Measurements from ENCODE around the gene ZNF813. TPM values are rescaled to one million over a fixed set of nuclear protein-coding genes. Genes with fewer than 3 reads are reported as not detected.
"Not testable (repeated sequence)": the region's sequence is repeated elsewhere in the genome, so short reads cannot be mapped to it uniquely, and the experiment has no call there.

The ZNF813 gene
- polyA plus RNA-seq (ENCODE audit: insufficient read length in 3 of 3), result 1 to 10 TPM; 7.6 to 8.5 (median 8.1) TPM

DNA sequence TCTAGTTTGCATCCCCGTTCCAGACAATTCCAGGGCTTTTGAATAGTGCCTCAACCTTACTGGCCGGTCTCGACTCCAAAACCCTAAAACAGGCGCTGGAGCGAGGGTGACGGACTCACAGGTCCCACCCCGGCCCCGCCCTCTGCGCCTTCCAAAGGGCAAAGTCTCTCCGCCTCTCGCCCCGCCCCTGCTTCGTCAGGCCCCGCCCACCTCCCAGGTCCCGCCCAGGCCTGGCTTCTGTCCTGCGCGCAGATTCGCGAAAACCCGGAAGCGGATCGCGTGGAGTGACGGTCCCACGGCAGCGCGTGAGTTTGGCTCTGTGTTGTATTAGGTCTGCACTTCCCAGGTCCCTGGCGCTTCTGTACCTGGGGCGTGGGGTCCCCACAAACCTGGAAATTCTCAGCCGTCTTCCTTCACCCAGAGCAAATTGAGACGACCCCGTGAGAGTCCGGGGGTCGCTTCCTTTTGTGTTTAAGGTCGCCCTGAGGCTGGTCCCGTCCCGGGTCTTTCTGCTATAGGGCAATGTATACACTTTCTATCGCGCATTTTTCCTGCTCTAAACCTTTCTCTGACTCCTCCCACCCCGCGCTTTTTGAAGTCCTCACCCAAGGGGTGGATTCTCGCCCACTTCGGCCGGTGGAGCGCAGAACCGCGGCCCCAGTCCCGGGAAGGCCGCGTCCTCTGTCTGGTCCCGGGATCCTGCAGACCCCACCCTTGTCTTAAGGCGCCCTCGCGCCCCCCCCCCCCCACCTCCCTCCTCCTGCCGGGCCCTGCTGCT, at the start of gene ZNF813:
Gene ZNF813, plus strand, starts transcription at position 249 of the 778 bp plus-strand sequence. CDS start 16,090 bp downstream, outside the sequence.
- DNase-seq (ENCODE audit: low read depth in 3 of 3, low spot score in 2 of 3), result peak; percentile 74 to 83 (median 78)

DNA sequence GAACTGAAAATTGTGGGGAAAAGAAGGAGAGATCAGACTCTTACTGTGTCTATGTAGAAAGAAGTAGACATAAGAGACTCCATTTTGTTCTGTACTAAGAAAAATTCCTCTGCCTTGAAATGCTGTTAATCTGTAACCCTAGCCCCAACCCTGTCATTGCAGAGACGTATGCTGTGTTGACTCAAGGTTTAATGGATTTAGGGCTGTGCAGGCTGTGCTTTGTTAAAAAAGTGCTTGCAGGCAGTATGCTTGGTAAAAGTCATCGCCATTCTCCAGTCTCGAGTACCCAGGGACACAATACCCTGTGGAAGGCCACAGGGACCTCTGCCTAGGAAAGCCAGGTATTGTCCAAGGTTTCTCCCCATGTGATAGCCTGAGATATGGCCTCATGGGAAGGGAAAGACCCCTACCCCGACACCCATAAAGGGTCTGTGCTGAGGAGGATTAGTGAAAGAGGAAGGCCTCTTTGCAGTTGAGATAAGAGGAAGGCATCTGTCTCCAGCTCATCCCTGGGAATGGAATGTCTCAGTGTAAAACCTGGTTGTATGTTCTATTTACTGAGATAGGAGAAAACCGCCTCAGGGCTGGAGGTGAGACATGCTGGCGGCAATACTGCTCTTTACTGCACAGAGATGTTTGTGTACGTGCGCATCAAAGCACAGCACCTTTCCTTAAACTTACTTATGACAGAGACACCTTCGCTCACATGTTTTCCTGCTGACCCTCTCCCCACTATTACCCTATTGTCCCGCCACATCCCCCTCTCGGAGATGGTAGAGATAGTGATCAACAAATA, 46.8 kb upstream of the ZNF813 start:
- DNase-seq (ENCODE audit: low read depth in 3 of 3, low spot score in 2 of 3), result not testable (repeated sequence)

DNA sequence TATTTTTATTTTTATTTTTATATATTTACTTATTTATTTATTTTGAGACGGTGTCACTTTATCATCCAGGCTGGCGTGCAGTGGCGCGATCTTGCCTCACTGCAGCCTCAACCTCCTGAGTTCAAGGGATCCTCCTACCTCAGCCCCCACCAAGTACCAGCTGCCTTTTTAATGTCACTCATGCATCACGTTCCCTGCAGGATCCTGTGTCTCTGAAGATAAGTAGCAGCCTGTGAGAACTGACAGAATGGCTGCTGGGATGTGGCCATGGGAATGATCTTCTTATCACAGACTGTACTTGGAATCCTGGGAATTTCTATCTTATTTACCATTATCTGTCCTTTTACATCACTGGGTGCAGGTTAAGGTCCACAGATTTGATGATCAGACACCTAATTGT, 45.0 kb upstream of the ZNF813 start:
- DNase-seq (ENCODE audit: low read depth in 3 of 3, low spot score in 2 of 3), result no peak

DNA sequence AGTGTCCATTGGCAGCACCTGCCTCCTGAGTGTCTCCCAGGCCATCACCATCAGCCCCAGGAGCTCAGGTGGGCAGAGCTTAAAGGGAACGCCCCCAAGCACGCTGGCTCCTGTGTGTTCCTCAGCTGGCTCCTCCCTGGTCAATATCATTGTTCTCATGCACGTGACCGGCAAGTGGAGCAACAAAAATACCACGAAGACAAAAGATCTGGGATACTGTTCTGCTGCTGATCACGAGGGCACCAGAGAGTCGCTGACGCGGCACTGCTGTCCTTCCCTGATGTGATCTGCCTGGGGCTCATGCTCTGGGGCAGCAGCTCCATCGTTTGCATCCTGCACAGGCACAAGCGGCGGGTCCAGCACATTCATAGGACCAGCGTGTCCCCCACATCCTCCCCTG, 44.5 kb upstream of the ZNF813 start:
- not testable (repeated sequence) for DNase-seq (ENCODE audit: low read depth in 3 of 3, low spot score in 2 of 3)

DNA sequence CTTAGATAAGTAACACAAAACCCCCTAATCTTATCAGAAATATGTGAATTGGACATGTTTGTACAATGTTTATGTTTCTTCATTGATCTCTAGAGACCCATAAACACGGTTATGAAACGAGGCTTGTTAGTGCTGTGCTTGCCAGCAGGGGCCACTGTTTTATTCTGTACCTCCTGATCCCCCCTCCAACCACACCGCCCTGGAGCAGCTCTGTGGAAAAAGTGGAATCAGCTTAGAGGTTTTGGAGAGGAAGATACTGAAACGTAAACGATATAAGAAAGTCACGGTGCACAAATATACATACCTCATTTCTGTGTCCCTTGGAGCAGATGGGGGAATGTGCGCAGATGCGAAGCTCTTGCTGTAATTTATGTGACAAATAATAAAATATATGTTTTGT, 43.9 kb upstream of the ZNF813 start:
- DNase-seq (ENCODE audit: low read depth in 3 of 3, low spot score in 2 of 3), result not testable (repeated sequence)

DNA sequence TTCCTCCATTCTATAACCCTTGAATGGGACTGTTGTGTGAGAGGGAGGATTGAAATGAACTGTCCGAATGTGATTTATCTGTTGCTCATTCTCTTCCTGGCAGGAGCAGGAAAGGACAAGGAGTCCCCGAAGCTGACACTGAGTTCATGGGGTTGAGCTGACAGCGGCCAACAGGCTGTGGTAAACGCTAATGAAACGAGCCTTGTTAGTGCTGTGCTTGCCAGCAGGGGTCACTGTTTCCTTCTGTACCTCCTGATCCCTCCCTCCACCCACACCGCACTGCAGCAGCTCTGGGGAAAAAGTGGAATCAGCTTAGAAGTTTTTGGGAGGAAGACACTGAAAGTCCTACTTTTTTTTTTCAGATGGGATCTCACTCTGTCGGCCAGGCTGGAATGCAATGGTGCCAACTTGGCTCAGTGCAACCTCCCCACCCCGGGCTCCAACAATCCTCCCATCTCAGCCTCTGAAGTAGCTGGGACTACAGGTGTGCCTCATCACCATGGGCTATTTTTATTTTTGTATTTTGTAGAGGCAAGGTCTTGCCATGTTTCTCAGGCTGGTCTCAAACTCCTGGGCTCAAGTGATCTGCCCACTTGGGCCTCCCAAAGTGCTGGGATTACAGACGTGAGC, 42.5 kb upstream of the ZNF813 start:
- DNase-seq (ENCODE audit: low read depth in 3 of 3, low spot score in 2 of 3), result peak in 2 of 3 donors; percentile 69 to 72

DNA sequence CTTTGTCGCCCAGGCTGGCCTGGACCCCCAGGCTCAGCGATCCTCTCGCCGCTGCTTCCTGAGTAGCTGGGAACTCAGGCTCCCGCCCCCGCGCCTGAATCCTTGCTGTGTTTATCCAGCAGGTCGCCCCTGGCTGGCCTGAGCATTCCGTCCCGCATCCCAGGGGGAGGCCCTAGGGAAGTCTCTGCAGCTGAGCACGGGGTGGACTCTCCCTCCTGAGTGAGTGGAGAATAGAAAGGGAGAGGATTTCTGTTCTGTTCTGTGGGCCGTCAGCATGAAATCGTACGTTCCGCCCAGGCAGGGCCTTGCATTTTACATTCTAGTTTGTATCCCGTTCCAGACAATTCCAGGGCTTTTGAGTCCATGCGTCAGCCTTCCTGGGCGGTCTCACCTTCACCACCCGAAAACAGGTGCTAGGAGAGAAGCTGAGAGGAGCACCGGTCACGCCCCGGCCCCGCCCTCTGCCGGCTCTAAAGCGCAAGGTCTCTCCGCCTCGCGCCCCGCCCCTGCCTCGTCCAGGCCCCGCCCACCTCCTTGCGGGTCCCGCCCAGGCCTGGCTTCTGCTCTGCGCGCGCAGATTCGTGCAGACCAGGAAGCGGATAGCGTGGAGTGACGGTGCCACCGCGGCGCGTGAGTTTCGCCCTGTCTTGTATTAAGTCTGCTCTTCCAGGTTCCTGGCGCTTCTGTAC, 36.0 kb upstream of the ZNF813 start, which contains the start of gene ZNF761:
Gene ZNF761, plus strand, starts transcription at position 586 of the 689 bp plus-strand sequence. CDS start 15,285 bp downstream, outside the sequence.
- peak; percentile 71 to 84 (median 81) for DNase-seq (ENCODE audit: low read depth in 3 of 3, low spot score in 2 of 3)

DNA sequence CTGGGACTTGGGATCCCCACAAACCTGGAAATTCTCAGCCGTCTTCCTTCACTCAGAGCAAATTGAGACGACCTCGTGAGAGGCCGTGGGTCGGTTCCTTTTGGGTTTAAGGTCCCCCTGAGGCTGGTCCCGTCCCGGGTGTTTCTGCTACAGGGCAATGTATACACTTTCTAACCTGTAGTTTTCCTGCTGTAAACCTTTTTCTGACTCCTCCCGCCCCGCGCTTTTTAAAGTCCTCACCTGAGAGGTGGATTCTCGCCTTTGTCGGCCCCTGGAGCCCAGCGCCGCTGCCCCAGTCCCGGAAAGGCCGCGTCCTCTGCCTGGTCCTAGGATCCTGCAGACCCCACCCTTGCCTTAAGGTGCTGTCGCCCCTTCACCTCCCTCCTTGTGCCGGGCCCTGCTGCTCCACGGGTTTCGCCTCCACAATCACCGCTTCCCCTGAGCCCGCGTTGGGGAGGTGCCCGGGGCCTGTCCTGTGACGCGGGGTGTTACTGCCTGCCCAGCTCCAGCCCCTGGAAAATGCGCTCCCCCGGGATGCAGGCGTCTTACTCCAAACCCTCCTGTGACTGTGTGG, 35.4 kb upstream of the ZNF813 start:
- DNase-seq (ENCODE audit: low read depth in 3 of 3, low spot score in 2 of 3), result no peak

DNA sequence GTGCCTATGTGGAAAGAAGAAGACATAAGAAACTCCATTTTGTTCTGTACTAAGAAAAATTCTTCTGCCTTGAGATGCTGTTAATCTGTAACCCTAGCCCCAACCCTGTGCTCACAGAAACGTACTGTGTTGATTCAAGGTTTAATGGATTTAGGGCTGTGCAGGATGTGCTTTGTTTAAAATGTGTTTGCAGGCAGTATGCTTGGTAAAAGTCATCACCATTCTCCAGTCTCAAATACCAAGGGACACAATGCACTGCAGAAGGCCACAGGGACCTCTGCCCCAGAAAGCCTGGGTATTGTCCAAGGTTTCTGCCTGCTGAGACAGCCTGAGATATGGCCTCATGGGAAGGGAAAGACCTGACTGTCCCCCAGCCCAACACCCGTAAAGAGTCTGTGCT, 23.7 kb upstream of the ZNF813 start:
- not testable (repeated sequence) for DNase-seq (ENCODE audit: low read depth in 3 of 3, low spot score in 2 of 3)

DNA sequence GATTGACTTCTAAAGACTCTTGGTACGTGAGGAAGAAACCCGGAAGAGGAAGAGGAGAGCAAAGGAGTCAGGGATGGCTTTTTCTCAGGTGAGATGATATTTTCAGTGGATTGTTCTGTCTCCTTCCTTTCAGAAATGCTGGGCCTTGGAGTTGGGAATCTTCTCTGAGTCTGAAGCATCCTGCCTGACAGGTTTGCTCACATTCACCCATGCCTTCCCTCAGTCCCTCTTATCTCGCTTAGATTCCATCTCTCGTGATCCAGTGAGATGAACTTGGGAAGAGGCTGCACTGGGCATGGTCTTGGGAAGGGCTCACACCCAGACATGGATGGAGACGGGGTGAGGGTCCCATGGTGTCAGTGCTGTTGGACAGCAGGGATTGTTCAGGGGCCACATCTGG, 20.3 kb upstream of the ZNF813 start:
- not testable (repeated sequence) for DNase-seq (ENCODE audit: low read depth in 3 of 3, low spot score in 2 of 3)

DNA sequence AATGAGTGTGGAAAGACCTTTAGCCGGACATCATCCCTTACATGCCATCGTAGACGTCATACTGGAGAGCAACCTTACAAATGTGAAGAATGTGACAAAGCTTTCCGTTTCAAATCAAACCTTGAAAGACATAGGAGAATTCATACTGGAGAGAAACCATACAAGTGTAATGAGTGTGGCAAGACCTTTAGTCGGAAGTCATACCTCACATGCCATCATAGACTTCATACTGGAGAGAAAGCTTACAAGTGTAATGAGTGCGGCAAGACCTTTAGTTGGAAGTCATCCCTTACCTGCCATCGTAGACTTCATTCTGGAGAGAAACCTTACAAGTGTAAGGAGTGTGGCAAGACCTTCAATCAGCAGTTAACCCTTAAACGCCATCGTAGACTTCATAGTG, 11.7 kb upstream of the ZNF813 start:
- DNase-seq (ENCODE audit: low read depth in 3 of 3, low spot score in 2 of 3), result no peak

DNA sequence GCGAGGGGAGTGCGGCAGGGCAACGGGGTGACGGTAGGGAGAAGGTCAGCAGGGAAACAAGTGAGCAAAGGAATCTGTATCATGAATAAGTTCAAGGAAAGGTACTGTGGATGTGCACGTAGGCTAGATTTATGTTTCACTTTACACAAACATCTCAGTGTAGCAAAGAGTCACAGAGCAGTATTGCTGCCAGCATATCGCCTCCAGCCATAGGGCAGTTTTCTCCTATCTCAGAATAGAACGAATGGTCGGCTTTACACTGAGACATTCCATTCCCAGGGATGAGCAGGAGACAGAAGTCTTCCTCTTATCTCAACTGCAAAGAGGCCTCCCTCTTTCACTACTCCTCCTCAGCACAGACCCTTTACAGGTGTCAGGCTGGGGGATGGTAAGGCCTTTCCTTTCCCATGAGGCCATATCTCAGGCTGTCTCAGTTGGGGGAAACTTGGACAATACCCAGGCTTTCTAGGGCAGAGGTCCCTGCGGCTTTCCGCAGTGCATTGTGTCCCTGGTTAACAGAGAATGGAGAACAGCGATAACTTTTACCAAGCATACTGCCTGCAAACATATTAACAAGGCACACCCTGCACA, 7.3 kb upstream of the ZNF813 start:
- DNase-seq (ENCODE audit: low read depth in 3 of 3, low spot score in 2 of 3), result not testable (repeated sequence)

DNA sequence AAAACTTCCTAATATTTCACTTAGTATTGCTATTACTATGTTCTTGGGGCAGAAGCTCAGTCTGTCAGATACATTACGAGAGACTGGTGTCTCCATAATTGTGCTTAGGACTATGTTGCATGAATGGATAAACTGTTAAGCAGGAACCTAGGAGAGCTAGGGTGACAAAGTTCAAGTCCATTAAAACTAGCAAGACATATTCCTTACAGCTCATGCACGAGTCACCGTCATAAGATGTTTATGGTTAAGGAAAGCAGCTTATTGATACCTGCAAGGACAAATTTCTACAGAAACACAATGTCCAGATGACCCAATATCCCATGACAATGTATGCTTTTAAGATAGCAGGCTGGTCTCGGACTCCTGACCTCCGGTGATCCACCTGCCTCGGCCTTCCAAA, 5.7 kb upstream of the ZNF813 start:
- no peak for DNase-seq (ENCODE audit: low read depth in 3 of 3, low spot score in 2 of 3)

DNA sequence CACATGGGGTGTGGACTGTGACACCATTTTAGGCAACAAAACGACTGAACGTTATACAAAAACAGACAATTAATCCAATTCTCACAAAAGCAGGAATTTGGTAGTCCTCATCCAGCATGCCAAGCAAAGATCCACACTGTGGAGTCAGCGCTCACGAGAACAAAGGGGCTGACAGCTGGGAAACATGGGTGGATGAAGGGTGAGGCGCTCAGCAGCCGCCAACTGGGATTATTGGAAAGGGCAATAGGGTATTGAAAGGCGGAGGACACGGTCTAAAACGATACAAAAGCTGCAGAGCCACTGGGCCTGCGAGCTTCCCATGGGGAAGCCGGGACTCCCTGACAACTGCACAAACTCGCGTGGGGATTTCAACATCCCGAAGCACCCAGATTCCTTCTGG, 4.7 kb upstream of the ZNF813 start:
- no peak for DNase-seq (ENCODE audit: low read depth in 3 of 3, low spot score in 2 of 3)

DNA sequence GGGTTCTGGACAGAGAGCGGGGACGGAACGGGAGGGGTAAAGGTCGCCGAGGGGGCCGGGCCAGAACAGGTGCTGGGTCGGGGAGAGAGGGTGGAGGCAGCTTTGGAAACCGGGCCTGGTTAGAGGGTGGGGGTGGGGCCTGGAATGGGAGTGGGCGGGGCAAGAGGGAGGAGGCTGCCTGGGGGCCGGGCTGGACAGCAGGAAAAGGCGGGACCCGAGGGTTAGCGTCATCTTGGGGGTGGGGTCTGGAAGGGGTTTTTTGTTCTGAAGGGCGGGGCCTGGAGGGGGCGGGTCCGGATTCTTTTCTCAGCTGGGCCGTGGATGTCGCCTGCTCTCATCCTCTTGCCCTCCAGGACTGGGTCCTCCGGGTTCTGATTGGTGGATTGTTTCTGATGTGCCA, 4.3 kb upstream of the ZNF813 start:
- DNase-seq (ENCODE audit: low read depth in 3 of 3, low spot score in 2 of 3), result no peak

DNA sequence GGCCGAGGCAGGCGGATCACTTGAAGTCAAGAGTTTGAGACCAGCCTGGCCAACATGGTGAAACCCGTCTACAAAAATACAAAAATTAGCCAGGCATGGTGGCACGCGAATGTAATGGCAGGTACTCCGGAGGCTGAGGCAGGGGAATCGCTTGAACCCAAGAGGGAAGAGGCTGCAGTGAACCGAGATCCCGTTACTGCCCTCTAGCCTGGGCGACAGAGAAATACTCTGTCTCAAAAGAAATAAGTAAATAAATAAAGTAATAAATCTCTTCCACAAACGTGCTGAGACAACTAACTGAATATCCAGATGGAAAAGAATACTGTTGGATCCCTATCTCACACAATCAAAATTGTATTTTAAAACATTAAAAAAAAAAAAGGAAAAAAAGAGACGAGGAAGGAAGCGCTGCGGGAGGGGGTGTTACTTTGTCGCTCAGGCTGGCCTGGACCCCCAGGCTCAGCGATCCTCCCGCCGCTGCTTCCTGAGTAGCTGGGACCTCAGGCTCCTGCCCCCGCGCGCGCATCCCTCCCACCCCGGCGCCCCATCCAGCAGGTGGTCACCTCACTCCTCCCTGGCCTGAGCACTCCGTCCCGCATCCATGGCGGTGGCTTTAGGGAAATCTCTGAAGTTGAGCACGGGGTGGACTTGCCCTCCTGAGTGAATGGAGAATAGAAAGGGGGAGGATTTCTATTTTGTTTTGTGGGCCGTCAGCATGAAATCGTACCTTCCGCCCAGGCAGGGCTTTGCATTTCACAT, 628 bp upstream of the ZNF813 start:
- DNase-seq (ENCODE audit: low read depth in 3 of 3, low spot score in 2 of 3), result no peak

DNA sequence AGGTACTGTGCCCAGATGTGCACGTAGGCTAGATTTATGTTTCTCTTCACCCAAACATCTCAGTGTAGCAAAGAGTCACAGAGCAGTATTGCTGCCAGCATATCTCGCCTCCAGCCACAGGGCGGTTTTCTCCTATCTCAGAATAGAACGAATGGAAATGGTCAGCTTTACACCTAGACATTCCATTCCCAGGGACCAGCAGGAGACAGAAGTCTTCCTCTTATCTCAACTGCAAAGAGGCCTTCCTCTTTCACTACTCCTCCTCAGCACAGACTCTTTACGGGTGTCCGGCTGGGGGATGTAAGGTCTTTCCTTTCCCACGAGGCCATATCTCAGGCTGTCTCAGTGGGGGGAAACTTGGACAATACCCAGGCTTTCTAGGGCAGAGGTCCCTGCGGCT, 1.1 kb downstream of the ZNF813 start:
- DNase-seq (ENCODE audit: low read depth in 3 of 3, low spot score in 2 of 3), result not testable (repeated sequence)

DNA sequence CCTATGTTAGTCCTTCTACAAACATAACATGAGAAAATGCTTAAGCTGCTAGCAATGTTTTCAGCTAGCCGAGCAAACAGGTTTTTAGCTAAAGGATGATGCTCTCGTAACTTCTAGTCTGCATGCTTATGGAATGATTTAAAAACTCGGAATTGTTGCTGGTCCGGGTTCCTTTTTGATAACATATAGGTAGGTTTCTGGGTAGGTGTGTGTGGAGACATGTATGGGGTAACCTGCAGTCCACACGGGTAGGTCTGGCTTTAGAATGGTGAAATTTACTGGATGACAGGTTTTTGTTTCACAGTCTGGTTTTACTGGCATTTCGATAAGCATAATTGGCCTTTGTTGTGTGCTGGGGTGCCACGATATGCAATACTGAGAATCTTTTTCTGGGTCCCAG, 4.4 kb downstream of the ZNF813 start:
- DNase-seq (ENCODE audit: low read depth in 3 of 3, low spot score in 2 of 3), result no peak

DNA sequence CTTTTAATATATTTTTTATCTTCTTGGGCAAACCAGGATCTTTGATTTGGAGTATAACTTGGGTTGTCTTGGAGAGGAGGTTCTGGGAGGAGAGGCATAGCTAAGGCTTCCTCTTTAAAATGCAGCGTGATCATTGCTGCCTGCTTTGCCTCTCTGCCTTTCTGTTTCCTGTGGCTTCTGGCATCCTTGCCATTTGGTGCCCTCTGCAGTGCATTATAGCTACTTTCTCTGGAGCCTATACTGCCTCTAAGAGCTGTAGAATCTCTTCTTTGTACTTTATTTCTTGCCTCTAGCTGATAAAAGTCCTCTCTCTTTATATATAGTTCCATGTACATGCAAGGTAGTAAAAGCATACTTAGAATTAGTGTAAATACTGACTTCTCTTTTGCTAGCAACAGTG, 7.3 kb downstream of the ZNF813 start:
- not testable (repeated sequence) for DNase-seq (ENCODE audit: low read depth in 3 of 3, low spot score in 2 of 3)

All from right renal cortex interstitium (tissue), 3 donors.